Retinal pigment epithelial cell (primary cell): ENCODE measurements around the gene C11orf52.

Experiments used
- DNase-seq: peaks from one replicate; pipeline ENCODE4 v3.0.0-alpha.2; 2010; ENCODE audit warnings: low read depth
- H3K4me3 ChIP-seq: 2 replicates; pipeline ENCODE4 v1.5.1; 2011; ENCODE audit warnings: mild to moderate bottlenecking, low read length, control low read depth, moderate library complexity
- TF ChIP-seq, protein P1 (sequence below): conservative IDR thresholded peaks from 2 replicates; pipeline ENCODE4 v1.5.1; 2011; ENCODE audit warnings: low read depth, low read length, control low read depth, inconsistent platforms

Gene C11orf52

DNA sequence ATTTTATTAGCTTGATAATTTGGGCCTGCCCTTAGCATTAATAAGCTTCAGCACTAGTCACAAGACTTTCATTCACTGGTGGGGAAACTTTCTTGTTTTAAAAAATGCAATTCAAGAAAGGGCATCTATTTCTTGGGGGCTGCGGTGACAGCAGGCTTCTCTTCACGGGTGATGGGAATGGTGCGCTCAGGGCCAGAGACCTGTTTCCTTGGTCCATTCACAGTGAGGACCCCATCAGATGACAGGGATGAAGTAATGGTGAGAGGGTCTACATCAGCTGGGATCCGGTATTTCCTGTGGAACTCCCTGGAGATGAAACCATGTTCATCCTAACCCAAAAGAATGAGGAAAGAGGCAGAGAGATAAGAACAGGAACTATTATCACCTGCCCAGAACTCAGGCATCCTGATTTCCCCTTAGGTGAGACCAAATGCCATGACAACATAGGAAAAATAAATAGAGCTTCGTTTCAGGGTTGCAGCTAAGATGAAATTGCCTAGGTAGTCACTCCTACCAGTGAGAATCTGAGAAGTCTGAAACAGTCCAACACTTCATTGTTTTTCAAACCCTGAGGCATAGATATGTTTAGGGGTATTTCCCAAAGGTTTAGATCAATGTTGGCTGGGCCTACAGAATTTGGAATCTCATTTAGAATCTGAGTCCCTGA lies 9.9 kb upstream of the C11orf52 start:
- no peak for DNase-seq
- no peak overlapping the region for H3K4me3 ChIP-seq
- TF ChIP-seq, protein P1, sequence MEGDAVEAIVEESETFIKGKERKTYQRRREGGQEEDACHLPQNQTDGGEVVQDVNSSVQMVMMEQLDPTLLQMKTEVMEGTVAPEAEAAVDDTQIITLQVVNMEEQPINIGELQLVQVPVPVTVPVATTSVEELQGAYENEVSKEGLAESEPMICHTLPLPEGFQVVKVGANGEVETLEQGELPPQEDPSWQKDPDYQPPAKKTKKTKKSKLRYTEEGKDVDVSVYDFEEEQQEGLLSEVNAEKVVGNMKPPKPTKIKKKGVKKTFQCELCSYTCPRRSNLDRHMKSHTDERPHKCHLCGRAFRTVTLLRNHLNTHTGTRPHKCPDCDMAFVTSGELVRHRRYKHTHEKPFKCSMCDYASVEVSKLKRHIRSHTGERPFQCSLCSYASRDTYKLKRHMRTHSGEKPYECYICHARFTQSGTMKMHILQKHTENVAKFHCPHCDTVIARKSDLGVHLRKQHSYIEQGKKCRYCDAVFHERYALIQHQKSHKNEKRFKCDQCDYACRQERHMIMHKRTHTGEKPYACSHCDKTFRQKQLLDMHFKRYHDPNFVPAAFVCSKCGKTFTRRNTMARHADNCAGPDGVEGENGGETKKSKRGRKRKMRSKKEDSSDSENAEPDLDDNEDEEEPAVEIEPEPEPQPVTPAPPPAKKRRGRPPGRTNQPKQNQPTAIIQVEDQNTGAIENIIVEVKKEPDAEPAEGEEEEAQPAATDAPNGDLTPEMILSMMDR, result no peak

DNA sequence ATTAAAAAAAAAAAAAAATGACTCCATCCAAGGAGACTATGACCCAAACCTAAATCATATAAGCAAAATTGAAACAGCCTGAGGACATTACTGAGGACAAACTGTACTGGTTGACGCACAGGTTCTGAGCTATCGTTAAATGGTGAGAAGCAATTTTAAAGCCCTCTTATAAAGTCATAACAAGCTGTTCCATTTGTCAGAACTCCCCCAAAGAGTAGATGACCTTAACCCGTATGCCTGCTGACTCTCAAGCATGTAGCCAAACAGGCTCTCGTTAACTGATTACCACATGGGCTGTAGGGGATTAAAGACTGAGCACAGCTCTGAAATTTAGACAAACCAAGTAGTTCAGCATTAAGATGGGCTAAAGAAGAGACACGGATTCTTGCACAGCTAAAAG lies 9.3 kb upstream of the C11orf52 start:
- peak overlapping the region; percentile 41 for H3K4me3 ChIP-seq
- TF ChIP-seq, protein P1, result no peak
- DNase-seq, result no peak

DNA sequence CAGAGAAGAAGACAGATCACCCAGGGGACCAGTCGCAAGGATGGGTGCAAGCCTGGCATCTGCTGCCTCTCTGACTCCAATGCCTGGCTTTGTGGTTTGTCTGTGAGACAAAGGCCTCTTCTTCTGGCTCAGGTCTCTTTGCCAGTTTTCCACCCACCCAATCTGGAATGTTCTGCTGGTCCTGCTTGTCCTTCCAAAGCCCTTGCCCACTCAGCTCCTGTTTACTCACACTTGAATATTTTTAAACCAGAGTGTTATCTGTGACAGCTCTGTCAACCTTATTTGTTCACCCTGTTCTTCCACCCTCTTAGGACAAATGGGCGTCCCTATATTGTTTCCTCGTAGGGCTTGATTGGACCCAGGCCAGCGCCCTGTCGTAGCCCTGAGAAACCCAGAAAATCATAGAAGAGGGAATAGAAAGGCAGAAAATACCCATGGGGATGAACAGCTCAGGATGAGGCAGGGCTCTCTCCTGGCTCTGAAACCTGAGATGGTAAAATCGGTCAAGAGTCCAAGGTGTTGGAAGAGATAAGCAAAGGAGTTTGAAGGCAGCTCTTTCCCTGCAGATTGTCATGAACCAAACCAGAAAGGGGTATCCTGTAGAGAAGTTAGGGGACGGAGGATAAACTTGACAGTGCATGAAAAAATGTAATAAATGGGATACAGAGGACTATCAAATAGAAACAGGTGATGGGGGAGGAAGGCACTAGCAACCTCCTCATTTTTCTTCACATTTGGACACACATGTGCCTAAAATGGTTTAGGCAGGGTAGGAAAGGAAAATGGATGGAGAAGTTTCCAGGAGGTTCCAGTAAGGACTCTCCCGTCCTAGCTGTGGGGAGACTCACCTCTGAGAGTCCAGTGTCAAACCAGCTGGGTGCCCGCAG lies 7.8 kb upstream of the C11orf52 start:
- H3K4me3 ChIP-seq, result peak overlapping the region; percentile 41
- DNase-seq, result no peak
- TF ChIP-seq, protein P1, result no peak

DNA sequence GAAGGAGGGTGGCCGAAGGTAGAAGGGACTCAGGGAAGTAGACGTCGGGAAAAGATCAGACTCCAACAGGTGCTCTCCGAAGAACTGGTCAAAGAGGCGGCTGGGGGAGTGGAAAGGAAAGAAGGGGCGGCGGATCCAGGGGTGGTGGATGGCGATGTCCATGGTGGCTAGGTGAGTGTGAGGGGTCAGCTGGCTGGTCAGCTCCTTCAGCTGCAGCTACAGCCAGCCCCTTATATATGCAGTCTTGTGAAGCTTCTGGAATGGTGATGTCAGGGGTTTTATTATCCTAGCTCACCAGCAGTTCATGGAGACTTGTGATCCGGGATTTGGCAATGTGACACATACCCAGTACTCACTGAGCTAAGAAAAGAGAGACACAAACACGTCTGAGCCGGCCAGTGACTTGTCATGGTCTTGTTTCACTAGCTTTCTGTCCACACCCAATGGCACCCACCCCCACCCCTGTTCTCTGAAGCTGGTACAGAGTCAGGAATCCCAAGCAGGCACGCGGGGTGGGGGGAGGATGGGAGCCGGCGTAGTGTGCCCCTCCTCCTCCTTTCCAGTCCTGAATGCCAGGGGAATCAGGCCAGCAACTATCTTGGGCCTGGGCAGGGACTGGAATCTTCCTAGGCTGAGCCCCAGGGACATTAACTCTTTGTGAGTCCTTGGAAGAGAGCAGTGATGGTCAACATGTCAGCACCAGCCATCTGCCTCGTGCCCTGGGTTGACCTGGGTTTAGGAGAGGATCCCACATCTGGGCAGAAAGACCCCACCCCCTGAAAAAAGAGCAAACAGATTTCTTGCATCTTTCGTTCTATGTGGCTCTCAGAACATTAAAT lies 6.9 kb upstream of the C11orf52 start, which contains the start of gene CRYAB:
CRYAB (minus strand) TSS at position 208 of the 839 bp plus-strand sequence; CDS start at position 162, 46 bp downstream.
- peak; percentile 99 for DNase-seq
- TF ChIP-seq, protein P1, result no peak

DNA sequence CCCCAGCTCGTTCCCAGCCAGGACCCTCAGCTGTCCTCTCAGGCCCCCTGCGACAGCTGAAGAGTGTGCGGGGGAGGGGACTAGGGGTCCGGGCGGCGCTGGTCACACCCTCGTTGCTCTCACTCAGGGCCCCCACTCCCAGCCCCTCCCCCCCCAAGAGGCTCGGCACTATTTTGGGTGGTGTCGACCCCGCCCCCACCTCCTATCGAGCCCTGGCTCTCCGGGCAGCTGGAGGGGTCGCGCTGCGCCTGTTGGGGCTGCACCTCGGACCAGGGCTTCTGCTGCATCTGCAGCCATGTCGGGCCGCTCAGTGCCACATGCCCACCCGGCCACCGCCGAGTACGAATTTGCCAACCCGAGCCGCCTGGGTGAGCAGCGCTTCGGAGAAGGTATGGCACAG lies 6.2 kb upstream of the C11orf52 start, which contains the start of gene HSPB2:
HSPB2 (plus strand) TSS at position 200 of the 400 bp plus-strand sequence; CDS start at position 296, 96 bp downstream.
- DNase-seq, result no peak
- peak within 1 kb of the TSS; percentile 41 for H3K4me3 ChIP-seq
- TF ChIP-seq, protein P1, result no peak

More for the DNA sequence above, 6.9 kb upstream of the C11orf52 start, which contains the start of gene CRYAB:
- H3K4me3 ChIP-seq, result peak within 1 kb of the TSS; percentile 41

DNA sequence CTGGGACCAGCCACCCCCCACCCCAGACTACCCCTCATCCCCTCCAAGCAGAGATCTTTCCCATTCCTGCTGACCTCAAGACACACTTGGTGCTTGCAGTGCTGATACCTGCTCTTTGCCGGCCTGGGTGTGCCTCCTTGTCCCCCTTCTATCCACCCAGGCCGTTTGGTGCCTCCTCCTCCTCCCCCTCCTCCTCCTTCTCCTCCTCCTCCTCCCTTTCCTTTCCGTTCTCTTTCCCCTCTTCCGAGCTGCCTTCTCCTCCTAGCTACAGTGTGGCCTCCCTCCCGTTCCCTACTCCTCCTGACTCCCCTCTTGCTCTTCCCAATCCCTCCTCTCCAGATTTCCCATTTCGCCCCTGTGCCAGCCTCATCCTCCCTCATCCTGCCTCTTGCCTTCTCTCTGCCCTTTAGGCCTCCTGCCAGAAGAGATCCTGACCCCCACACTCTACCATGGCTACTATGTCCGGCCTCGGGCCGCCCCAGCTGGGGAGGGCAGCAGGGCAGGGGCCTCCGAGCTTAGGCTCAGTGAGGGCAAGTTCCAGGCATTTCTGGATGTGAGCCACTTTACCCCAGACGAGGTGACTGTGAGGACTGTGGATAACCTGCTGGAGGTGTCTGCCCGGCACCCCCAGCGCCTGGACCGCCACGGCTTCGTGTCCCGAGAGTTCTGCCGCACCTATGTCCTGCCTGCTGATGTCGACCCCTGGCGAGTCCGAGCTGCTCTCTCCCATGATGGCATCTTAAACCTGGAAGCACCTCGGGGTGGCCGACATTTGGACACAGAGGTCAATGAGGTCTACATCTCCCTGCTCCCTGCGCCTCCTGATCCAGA lies 5.5 kb upstream of the C11orf52 start:
- no peak overlapping the region for H3K4me3 ChIP-seq

More for the DNA sequence above, 5.5 kb upstream of the C11orf52 start:
- no peak for DNase-seq
- TF ChIP-seq, protein P1, result no peak
